H1 (cell line): Measurements from ENCODE around the gene RGS3.

Experiments
- POLR2A ChIP-seq, 2 experiments: IDR thresholded peaks; 1 replicate in 1 of 2; 2 replicates in 1 of 2; pipeline ENCODE4 v1.6.1; 2011; ENCODE audit warnings: low read depth in 2 of 2, low read length in 2 of 2, mild to moderate bottlenecking in 2 of 2; ENCODE audit errors: control extremely low read depth in 1 of 2
- RBBP5 ChIP-seq: IDR thresholded peaks from 2 replicates; pipeline ENCODE4 v1.7.1; 2012; ENCODE audit warnings: low read depth, mild to moderate bottlenecking, inconsistent platforms, low read length, moderate library complexity, borderline replicate concordance
- TBP ChIP-seq: IDR thresholded peaks from 2 replicates; pipeline ENCODE4 v1.6.1; 2011; ENCODE audit warnings: low read depth, low read length, improper control_type of control experiment

GRCh38 chr9:113474360-113475028 lies 11.0 kb downstream of the RGS3 start:
- TF ChIP-seq RBBP5, result no peak
- TF ChIP-seq TBP, result no peak
- no peak for TF ChIP-seq POLR2A (IDR thresholded peaks at IDR 0.05; ENCODE audit: control extremely low read depth in 1 of 2, low read depth in 2 of 2, low read length in 2 of 2)
